SK-N-SH (cell line): ENCODE data around the gene PARVB.

Experiments
- CTCF ChIP-seq: fragments of 200-600 bp; sonication (generic); IDR thresholded peaks from 2 replicates; pipeline ENCODE4 v1.6.1; 2017; ENCODE audit warnings: antibody characterized with exemption, mild to moderate bottlenecking, moderate library complexity
- EZH2phosphoT487 ChIP-seq: fragments of 200-600 bp; sonication (generic); IDR thresholded peaks from 2 replicates; pipeline ENCODE4 v1.6.1; 2017; ENCODE audit warnings: low read depth, mixed run types, mild to moderate bottlenecking, antibody characterized with exemption, moderate library complexity, borderline replicate concordance
- FOSL2 ChIP-seq: IDR thresholded peaks from 2 replicates; pipeline ENCODE4 v1.4.0; 2012; ENCODE audit warnings: low read depth, mild to moderate bottlenecking, moderate library complexity, borderline replicate concordance
- JUND ChIP-seq: IDR thresholded peaks from 2 replicates; pipeline ENCODE4 v1.4.0; 2012
- NFIC ChIP-seq: IDR thresholded peaks from 2 replicates; pipeline ENCODE4 v1.4.0; 2012; ENCODE audit warnings: borderline replicate concordance
- POLR2AphosphoS5 ChIP-seq: IDR thresholded peaks from 2 replicates; pipeline ENCODE4 v1.6.1; 2012; ENCODE audit warnings: low read depth, low read length
- RAD21 ChIP-seq: IDR thresholded peaks from 2 replicates; pipeline ENCODE4 v1.6.1; 2012; ENCODE audit warnings: mild to moderate bottlenecking, low read length
- RCOR1 ChIP-seq: fragments of 150-350 bp; IDR thresholded peaks from 2 replicates; pipeline ENCODE4 v1.6.1; 2017; ENCODE audit warnings: antibody characterized with exemption, low read length
- SIN3A ChIP-seq: IDR thresholded peaks from 2 replicates; pipeline ENCODE4 v1.6.1; 2012; ENCODE audit warnings: low read depth, mild to moderate bottlenecking, low read length, moderate library complexity, borderline replicate concordance

GRCh38 chr22:44002324-44002723, 21.8 kb upstream of the PARVB start:
- TF ChIP-seq CTCF, result no peak
- TF ChIP-seq SIN3A, result no peak
- no peak for TF ChIP-seq POLR2AphosphoS5
- TF ChIP-seq RCOR1, result no peak
- no peak for TF ChIP-seq FOSL2
- TF ChIP-seq RAD21, result no peak
- no peak for TF ChIP-seq EZH2phosphoT487
- TF ChIP-seq NFIC, result no peak
- no peak for TF ChIP-seq JUND
